ENCODE measurements around the gene HNRNPF.

The HNRNPF gene

GRCh38 chr10:43355749-43356371, 53.1 kb downstream of the HNRNPF start:
- Histone ChIP-seq H3K4me3 (ENCODE audit: low read depth, low read length) (no peak overlapping the region), H3K9me3 (no peaks in the 10 kb centered on the region), H3K4me1 (no peaks in the 10 kb centered on the region), H3K27me3 (no peaks in the 10 kb centered on the region), H3K36me3 (no peaks in the 10 kb centered on the region)
- no peak for TF ChIP-seq CTCF (IDR thresholded peaks at IDR 0.05; ENCODE audit: low read depth, low read length)
- DNase-seq: no peak

- no peaks in the 10 kb centered on the region for H3K4me1 ChIP-seq
- DNase-seq: no peak
- no peak for TF ChIP-seq CTCF (IDR thresholded peaks at IDR 0.05; ENCODE audit: low read depth, low read length)
- no peaks in the 10 kb centered on the region for H3K27me3 ChIP-seq
- H3K4me3 ChIP-seq (ENCODE audit: low read depth, low read length): no peak overlapping the region
- no peaks in the 10 kb centered on the region for H3K36me3 ChIP-seq
- no peaks in the 10 kb centered on the region for H3K9me3 ChIP-seq
Measured at GRCh38 chr10:43354879-43355380, 54.1 kb downstream of the HNRNPF start.

GRCh38 chr10:43354330-43354635, 54.7 kb downstream of the HNRNPF start:
- H3K4me1 ChIP-seq: no peaks in the 10 kb centered on the region

GRCh38 chr10:43353495-43354329, 55.3 kb downstream of the HNRNPF start:
- Histone ChIP-seq H3K27me3 (no peaks in the 10 kb centered on the region), H3K9me3 (no peaks in the 10 kb centered on the region), H3K4me1 (no peaks in the 10 kb centered on the region), H3K4me3 (ENCODE audit: low read depth, low read length) (no peak overlapping the region), H3K36me3 (no peaks in the 10 kb centered on the region)
- TF ChIP-seq CTCF (IDR thresholded peaks at IDR 0.05; ENCODE audit: low read depth, low read length): no peak
- DNase-seq: no peak

More at GRCh38 chr10:43354330-43354635, 54.7 kb downstream of the HNRNPF start:
- H3K9me3 ChIP-seq: no peaks in the 10 kb centered on the region
- H3K27me3 ChIP-seq: no peaks in the 10 kb centered on the region
- DNase-seq: peak; percentile 22
- H3K4me3 ChIP-seq (ENCODE audit: low read depth, low read length): no peak overlapping the region
- no peaks in the 10 kb centered on the region for H3K36me3 ChIP-seq
- no peak for TF ChIP-seq CTCF (IDR thresholded peaks at IDR 0.05; ENCODE audit: low read depth, low read length)

GRCh38 chr10:43352951-43353350, 56.0 kb downstream of the HNRNPF start:
- H3K4me3 ChIP-seq (ENCODE audit: low read depth, low read length): no peak overlapping the region
- no peaks in the 10 kb centered on the region for H3K9me3 ChIP-seq
- no peaks in the 10 kb centered on the region for H3K4me1 ChIP-seq
- no peaks in the 10 kb centered on the region for H3K27me3 ChIP-seq
- no peak for DNase-seq
- TF ChIP-seq CTCF (IDR thresholded peaks at IDR 0.05; ENCODE audit: low read depth, low read length): no peak
- no peaks in the 10 kb centered on the region for H3K36me3 ChIP-seq

GRCh38 chr10:43351301-43351700, 57.7 kb downstream of the HNRNPF start:
- no peak for DNase-seq
- Histone ChIP-seq H3K4me1 (no peaks in the 10 kb centered on the region), H3K36me3 (no peaks in the 10 kb centered on the region), H3K9me3 (no peaks in the 10 kb centered on the region), H3K4me3 (ENCODE audit: low read depth, low read length) (no peak overlapping the region), H3K27me3 (no peaks in the 10 kb centered on the region)
- TF ChIP-seq CTCF (IDR thresholded peaks at IDR 0.05; ENCODE audit: low read depth, low read length): no peak
